NCI-H2029 treated with DMSO at 0.1 percent for 48 hours (cell line): Measurements from ENCODE around the gene FKBP5.
"Not testable (repeated sequence)": the region's sequence is repeated elsewhere in the genome, so short reads cannot be mapped to it uniquely, and the experiment has no call there.

Experiments
- DNase-seq: peaks from one replicate; lab custom pipeline; 2025; lab: John Stamatoyannopoulos, UW

Gene FKBP5

DNA sequence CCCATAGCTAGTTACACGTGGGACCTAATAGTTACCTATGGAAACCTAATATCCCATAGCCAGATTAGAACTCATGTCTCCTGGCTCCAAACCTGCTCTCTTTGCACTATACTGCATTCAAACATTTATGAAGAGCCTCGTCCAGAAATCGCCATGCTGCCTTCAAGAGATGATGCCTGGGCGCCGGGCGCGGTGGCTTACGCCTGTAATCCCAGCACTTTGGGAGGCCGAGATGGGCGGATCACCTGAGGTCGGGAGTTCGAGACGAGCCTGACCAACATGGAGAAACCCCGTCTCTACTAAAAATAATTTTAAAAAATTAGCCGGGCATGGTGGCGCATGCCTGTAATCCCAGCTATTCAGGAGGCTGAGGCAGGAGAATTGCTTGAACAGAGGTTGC is 1.3 kb upstream of the FKBP5 start:
- DNase-seq: not testable (repeated sequence)

GRCh38 chr6:35687658-35688604 is 784 bp downstream of the FKBP5 start:
- no peak for DNase-seq

DNA sequence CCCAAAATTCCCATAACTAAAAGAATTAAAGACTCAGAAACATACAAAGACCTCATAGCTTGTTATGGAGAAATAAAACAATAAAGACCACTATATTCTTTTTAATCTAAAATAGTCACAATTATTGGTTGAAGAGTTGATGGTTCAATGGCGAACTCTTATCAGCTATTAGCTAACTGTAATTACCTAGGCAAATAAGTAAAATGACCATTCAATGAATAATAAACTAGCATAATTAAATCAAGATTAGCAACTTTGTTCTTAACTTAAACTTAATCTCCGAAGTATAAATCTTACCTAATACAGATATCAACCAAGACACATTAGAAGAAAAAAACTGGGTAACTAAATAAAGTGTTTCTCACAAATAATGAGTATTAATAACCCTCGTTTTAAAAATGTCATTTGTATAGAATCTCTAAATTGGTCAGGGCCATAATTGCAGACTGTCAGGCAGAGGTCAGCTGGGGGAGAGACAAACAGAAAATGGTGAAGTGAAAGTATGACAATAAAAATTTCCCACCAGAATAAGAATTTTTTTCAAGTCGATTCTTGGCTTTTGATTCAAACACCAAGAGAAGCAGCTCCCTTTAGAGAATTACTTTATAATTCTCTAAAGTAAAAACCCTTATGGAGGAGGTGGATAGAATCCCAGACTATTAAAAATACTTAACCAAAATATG is 1.7 kb downstream of the FKBP5 start:
- DNase-seq: no peak

DNA sequence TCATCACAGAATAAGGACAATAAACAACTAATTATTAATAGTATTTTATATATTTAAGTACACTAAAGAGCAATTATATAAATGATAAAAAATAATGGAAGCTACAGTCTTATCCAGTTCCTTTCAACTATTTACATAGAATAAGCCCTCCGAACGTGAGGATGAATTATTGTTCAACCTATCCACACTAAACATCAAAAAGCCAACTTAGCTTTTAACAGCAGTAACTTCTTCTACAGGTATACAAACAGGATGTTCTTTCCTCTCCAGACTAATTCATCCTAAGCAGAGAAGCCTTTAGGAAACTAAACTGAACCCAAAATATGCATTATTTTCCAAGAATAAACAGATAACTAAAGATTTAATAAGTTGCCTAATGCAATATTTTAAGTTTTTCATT is 2.3 kb downstream of the FKBP5 start:
- no peak for DNase-seq

DNA sequence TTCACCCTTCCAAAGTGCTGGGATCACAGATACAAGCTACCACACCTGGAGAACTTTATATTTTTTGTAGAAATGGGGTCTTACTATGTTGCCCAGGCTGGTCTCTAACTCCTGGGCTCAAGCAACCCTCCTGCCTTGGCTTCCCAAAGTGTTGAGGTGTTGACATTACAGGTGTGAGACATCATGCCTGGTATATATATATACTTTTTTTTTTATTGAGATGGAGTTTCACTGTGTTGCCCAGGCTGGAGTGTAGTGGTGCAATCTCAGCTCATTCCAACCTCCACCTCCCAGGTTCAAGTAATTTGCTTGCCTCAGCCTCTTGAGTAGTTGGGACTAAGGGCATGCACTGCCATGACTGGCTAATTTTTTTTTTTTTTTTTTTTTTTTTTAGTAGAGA is 5.4 kb downstream of the FKBP5 start:
- no peak for DNase-seq

- DNase-seq: no peak
Measured at GRCh38 chr6:35681298-35681697, 7.4 kb downstream of the FKBP5 start.

- DNase-seq: no peak
Measured at GRCh38 chr6:35679399-35679798, 9.3 kb downstream of the FKBP5 start.

- no peak for DNase-seq
Measured at GRCh38 chr6:35678814-35679213, 9.9 kb downstream of the FKBP5 start.

- DNase-seq: no peak
Measured at GRCh38 chr6:35678021-35678654, 10.6 kb downstream of the FKBP5 start.

DNA sequence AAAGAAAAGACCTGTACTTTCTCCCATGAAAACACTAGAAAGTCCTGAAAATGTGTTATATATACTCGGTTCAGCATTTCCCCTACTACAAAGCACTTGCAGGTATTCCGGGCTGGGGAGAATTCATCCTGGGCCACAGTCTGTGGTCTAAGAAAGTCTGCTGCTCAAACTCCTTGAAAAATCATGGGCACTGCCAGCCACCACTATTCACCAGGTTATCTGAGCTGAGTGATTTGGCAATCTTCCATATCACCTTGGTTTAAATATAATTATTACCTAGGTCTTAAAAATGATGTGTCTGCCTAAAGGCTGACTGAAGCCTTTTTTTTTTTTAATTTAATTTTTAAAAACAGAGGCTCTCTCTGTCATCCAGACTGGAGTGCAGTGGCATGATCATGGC is 11.3 kb downstream of the FKBP5 start:
- no peak for DNase-seq

DNA sequence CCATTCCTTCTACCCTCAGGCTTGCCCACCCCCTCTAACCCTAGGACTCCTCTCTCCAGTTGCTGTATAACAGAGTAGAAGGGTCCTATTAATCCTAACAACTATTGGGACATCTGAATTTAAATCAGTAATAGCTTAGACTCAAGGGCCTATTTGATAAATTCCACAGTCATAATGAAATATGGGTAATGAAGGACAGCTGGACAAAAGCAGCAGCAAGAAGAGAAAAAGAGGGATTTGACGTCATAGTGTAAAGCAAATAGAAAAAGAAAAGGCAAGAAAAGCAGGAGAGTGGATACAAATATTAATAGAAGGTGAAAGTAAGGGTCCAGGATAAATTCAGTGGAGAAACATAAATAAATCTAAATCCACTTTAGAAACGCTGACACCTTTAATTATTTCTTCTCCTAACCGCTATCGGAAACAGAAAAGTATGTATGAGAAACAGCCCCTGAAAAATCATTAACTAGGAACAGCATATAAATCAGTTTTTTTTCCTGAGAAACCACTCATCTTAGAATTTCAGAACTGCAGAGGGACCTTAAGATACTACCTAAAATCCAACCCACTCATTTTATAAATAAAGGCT is 12.8 kb downstream of the FKBP5 start:
- no peak for DNase-seq

DNA sequence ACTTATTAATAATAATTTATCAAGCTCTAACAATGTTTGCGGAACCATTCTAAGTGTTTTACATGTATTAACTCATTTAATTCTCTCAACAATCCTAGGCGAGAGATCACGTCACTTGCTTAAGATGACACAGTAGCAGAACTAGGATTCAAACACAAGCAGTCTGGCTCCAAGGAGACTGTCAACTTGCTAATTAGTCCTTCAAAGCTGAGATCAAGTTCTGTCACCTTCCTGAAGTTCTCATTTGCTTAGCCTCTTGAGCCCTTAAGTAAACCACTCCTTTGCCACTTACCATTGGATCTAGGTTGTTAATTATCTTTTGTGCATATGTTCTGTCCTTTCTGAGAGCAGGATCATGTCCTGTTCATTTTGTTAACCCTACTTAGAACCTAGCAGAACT is 14.1 kb downstream of the FKBP5 start:
- DNase-seq: peak; percentile 30

- no peak for DNase-seq
Measured at GRCh38 chr6:35673755-35674154, 15.0 kb downstream of the FKBP5 start.

DNA sequence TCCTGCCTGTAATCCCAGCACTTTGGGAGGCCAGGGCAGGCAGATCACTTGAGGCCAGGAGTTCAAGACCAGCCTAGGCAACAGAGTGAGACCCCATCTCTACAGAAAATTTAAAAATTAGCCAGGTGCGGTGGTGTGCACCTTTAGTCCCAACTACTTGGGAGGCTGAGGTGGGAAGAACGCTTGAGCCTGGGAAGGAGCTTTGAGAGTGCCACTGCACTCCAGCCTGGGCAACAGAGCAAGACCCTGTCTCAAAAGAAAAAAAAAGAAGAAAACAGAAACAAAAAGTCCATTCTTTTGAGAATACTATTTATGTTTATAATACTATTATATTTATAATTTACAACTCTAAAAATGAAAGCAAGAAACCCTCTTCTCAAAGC is 15.4 kb downstream of the FKBP5 start:
- DNase-seq: not testable (repeated sequence)

DNA sequence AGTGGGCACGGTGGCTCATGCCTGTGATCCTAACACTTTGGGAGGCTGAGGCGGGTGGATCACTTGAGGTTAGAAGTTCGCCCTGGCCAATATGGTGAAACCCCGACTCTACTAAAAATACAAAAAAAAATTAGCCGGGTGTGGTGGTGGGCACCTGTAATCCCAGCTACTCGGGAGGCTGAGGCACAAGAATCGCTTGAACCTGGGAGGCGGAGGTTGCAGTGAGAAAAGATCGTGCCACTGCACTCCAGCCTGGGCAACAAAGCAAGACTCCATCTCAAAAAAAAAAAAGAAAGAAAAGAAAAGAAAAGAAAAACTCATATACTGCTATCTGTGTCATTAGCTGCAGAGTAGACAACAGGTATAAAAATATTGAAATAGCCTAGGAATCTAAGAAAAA is 18.3 kb downstream of the FKBP5 start:
- not testable (repeated sequence) for DNase-seq

GRCh38 chr6:35669451-35670045 is 19.2 kb downstream of the FKBP5 start:
- no peak for DNase-seq

DNA sequence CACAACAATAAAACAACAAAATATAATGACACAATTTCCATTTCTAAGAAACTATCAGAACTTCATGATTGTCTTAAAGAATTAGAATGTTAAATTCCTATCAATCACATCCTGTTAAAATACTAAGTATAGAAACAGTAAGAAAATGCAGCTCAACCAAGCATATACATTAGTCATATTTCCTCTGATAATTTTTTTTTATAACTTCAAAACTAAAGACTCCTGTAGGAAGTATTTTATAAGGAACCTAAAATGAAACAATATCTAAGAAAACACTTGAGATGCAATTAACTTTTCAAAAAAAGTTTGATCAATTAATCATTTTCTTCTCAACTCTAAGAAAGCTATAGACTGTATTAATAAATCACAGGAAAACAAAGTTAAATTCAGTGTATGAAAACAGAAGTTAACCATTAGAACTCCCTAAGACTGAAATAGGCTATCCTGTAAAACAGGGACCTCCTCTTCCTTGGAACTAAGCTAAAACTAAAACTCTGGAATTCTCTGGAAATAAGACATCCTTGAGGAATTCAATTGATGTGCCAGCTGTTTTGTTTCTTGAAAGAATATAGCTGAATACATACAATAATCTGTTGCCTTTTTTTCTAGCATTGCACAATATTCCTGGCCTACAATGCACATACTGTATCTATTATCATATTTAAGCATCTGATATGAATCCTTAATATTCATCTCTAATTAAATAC is 19.8 kb downstream of the FKBP5 start:
- DNase-seq: no peak

DNA sequence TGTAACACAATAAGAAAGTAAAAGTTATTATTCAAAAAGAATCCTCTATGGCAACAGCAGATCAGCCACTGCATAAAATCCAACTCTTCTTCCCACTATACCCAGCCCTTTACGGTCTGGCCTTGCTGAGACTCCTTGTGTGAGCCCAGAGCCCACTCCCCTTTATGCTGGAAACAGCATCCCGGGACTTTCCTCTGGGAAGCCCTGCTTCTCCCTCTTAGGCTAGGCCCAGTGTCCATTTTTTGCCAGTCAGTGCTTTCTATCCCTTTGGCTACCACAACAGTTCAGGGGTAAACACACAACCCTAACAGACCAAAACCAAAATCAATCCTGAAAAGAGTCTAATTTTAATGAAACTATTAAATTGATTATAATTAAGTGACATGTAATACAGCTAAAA is 20.6 kb downstream of the FKBP5 start:
- DNase-seq: no peak

DNA sequence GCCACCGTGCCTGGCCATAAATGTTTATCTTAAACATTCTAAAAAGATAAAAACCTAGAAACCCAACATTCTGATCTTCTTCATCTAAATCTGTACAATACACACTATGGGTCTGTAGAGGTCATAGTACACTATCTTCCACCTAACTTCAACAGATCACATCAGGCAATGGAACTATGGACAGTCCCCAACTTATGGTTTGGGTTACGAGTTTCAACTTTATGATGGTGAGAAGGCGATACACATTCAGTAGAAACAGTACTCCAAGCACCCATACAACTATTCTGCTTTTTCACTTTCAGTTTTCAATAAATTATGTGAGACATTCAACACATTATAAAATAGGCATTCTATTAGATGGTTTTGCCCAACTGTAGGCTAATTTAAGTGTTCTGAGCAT is 23.1 kb downstream of the FKBP5 start:
- no peak for DNase-seq

GRCh38 chr6:35664945-35665344 is 23.8 kb downstream of the FKBP5 start:
- DNase-seq: no peak

- DNase-seq: no peak
Measured at GRCh38 chr6:35663447-35664235, 25.1 kb downstream of the FKBP5 start.
